ENCODE results near the gene KAZN.

KAZN gene

GRCh38 chr1:15154480-15155036 is 556.1 kb downstream of the KAZN start:
- no peak for DNase-seq

- no peak for DNase-seq
These were observed 556.7 kb downstream of the KAZN start for GRCh38 chr1:15155191-15155590.

GRCh38 chr1:15155888-15156741 is 557.6 kb downstream of the KAZN start:
- no peak for DNase-seq

- DNase-seq = no peak
These were observed 558.4 kb downstream of the KAZN start for GRCh38 chr1:15156807-15157380.

- DNase-seq = no peak
These were observed 559.3 kb downstream of the KAZN start for GRCh38 chr1:15157524-15158399.

- DNase-seq = no peak
These were observed 560.2 kb downstream of the KAZN start for GRCh38 chr1:15158506-15159165.

- no peak for DNase-seq
These were observed 560.7 kb downstream of the KAZN start for GRCh38 chr1:15159166-15159555.

- DNase-seq = no peak
These were observed 562.1 kb downstream of the KAZN start for GRCh38 chr1:15160626-15161025.

GRCh38 chr1:15167386-15167785 is 568.9 kb downstream of the KAZN start:
- no peak for DNase-seq
